ENCODE results near the gene TRIM38. TPM values are rescaled to one million over a fixed set of nuclear protein-coding genes. Genes with fewer than 3 reads are reported as not detected.

Gene TRIM38
- total and polyA plus RNA-seq, 7 donors = 4.2 to 13.3 (median 8.2) TPM

DNA sequence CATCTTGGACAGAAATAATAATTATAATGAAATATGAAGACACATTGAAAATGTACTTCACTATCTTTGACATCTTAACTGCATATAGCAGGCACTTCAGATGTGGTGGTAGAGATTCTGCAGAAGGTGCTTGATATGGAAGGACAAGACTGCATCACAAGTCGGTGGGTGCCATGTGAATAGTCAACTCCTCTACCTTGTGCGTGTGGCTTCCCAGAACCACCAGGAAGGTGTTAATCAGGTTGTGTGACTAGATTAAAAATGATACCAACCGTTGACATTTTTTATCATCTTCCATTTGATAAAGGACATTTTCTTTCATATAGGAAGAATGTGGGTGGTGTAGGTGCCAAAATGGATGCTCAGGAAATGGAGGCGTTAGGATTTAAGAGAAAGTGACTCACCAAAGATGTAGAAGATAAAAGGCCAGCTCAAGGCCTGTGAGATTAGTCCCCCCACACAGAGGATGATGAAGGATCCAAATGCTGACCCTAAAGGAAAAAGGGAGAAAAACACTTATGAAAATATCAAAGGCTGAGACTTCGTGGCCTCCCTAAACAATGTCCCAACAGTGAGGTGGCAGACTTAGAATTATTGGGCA lies 44.4 kb upstream of the TRIM38 start:
- no peaks in the 10 kb centered on the region for H3K9me3 ChIP-seq
- H3K27me3 ChIP-seq = no peaks in the 10 kb centered on the region
- intact Hi-C loops (cut with DNase I) = no loop called here
- no peaks in the 10 kb centered on the region for H3K4me1 ChIP-seq
- no peaks in the 10 kb centered on the region for H3K36me3 ChIP-seq
- no peak for DNase-seq
- WGBS, 2 donors = 82 to 83% methylated on average over 5 of the region's 5 CpGs
- no peak overlapping the region for H3K4me3 ChIP-seq
- H3K27ac ChIP-seq = no peak overlapping the region
- TF ChIP-seq, protein P1, sequence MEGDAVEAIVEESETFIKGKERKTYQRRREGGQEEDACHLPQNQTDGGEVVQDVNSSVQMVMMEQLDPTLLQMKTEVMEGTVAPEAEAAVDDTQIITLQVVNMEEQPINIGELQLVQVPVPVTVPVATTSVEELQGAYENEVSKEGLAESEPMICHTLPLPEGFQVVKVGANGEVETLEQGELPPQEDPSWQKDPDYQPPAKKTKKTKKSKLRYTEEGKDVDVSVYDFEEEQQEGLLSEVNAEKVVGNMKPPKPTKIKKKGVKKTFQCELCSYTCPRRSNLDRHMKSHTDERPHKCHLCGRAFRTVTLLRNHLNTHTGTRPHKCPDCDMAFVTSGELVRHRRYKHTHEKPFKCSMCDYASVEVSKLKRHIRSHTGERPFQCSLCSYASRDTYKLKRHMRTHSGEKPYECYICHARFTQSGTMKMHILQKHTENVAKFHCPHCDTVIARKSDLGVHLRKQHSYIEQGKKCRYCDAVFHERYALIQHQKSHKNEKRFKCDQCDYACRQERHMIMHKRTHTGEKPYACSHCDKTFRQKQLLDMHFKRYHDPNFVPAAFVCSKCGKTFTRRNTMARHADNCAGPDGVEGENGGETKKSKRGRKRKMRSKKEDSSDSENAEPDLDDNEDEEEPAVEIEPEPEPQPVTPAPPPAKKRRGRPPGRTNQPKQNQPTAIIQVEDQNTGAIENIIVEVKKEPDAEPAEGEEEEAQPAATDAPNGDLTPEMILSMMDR (IDR thresholded peaks at IDR 0.05) = no peak
- TF ChIP-seq POLR2A (IDR thresholded peaks at IDR 0.05) (no peak), EP300 (IDR thresholded peaks at IDR 0.05) (no peak), POLR2AphosphoS5 (IDR thresholded peaks at IDR 0.05) (no peak)

DNA sequence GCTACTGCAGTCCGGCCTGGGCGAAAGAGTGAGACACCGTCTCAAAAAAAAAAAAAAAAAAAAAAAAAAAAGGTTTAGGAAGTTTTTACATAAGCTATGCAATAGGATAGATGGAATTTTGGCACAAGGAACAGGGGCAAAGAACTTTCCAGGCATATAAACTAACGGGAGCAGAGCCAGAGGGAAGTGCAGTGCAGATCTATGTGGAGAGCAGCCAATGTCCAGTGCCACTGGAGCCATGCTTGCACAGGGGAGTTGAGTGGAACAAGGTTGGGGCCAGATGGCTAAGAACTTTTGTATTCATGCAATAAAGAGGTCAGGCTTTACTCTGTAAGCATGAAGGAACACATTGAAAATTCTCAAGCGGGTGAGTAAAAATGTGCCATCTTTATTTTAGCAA lies 42.9 kb upstream of the TRIM38 start:
- WGBS, 2 donors = 90 to 93% methylated on average over 5 of the region's 5 CpGs
- Histone ChIP-seq H3K4me3 (no peak overlapping the region), H3K9me3 (no peaks in the 10 kb centered on the region), H3K27ac (no peak overlapping the region), H3K27me3 (no peaks in the 10 kb centered on the region), H3K36me3 (no peaks in the 10 kb centered on the region), H3K4me1 (no peaks in the 10 kb centered on the region)
- intact Hi-C loops (cut with DNase I) = no loop called here
- TF ChIP-seq, protein P1 (IDR thresholded peaks at IDR 0.05) = no peak
- TF ChIP-seq POLR2AphosphoS5 (IDR thresholded peaks at IDR 0.05) (no peak), EP300 (IDR thresholded peaks at IDR 0.05) (no peak), POLR2A (IDR thresholded peaks at IDR 0.05) (no peak)
- DNase-seq = no peak

DNA sequence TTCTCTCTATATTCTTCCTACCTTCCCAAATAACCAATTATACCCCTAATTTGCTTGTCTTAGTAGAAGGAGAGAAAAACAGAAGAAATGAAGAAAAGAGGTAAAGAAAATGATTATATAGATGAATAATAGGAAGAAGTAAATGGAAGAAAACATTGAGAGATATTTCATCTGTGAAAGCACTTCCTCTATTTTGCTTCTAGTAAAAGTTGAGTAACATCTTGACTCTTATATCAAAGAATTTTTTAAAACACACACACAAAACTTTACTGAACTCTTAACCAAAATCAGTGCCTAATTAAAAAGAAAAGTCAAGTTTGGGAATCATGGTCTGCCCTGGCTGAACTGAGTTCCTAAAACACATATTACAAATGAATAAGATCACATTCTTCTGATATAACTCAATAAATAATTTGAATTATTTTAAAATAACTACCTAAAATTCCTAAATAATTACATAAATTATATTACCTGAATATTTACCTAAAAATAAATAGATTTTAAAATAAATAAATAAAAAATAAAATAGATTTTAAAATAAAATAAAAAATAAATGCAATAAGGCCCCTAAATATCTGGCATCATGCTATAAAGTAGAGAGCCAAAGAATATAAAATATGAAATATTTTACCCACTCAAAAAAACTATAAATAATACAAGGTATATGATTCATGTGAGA lies 40.9 kb upstream of the TRIM38 start:
- TF ChIP-seq, protein P1 (IDR thresholded peaks at IDR 0.05) = no peak
- TF ChIP-seq POLR2AphosphoS5 (IDR thresholded peaks at IDR 0.05) = no peak
- TF ChIP-seq POLR2A (IDR thresholded peaks at IDR 0.05) = no peak
- TF ChIP-seq EP300 (IDR thresholded peaks at IDR 0.05) = no peak
- H3K27ac ChIP-seq = no peak overlapping the region
- H3K27me3 ChIP-seq = no peaks in the 10 kb centered on the region
- H3K9me3 ChIP-seq = no peaks in the 10 kb centered on the region
- no peaks in the 10 kb centered on the region for H3K36me3 ChIP-seq
- no peak for DNase-seq
- intact Hi-C loops (cut with DNase I) = no loop called here
- no peak overlapping the region for H3K4me3 ChIP-seq
- no peaks in the 10 kb centered on the region for H3K4me1 ChIP-seq

DNA sequence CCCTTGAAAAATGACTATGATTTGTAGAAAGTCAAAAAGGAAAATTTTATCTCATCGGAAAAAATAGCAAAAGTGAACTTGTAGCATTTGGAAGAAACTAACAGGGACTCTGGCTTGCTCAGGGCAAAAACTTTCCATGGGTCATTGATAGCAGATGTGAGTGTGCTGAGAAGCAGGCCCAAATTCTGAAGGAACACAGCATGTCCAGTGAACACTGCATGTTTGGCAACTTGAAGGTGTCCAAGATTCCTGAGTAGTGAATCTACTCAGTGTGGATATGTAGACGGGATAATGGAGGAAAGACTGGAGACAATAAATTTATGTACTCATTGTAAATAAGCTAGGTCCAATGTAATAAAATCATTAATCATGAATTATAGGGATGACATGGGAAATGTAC lies 40.3 kb upstream of the TRIM38 start:
- intact Hi-C loops (cut with DNase I) = no loop called here
- no peaks in the 10 kb centered on the region for H3K27me3 ChIP-seq
- TF ChIP-seq, protein P1 (IDR thresholded peaks at IDR 0.05) = no peak
- no peak for TF ChIP-seq POLR2AphosphoS5 (IDR thresholded peaks at IDR 0.05)
- no peaks in the 10 kb centered on the region for H3K4me1 ChIP-seq
- H3K9me3 ChIP-seq = no peaks in the 10 kb centered on the region
- no peak overlapping the region for H3K27ac ChIP-seq
- H3K36me3 ChIP-seq = no peaks in the 10 kb centered on the region
- no peak for DNase-seq
- 85 to 88% methylated on average over 2 of the region's 2 CpGs for WGBS, 2 donors
- H3K4me3 ChIP-seq = no peak overlapping the region

DNA sequence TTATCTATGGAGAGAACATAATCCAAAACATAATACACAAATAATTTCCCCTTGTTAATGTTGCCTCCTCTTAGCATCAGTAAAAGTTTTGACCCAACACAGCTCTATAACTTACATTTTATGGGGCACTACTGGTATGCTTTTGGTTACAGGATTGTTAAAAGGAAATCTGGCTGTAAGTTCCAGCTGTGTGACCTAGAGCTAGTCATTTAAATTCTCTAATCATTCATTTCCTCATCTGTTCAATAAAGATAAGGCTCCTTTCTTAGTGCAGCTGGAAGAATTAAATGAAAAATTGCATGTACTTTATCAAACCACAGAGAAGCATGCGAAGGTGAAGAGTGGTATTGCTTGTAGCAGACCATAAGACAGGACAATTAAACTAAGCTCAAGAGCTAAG lies 36.7 kb upstream of the TRIM38 start:
- 69 to 79% methylated on average over 1 of the region's 1 CpG for WGBS, 2 donors
- no peak for TF ChIP-seq POLR2A (IDR thresholded peaks at IDR 0.05)
- TF ChIP-seq, protein P1 (IDR thresholded peaks at IDR 0.05) = no peak
- no peak for TF ChIP-seq POLR2AphosphoS5 (IDR thresholded peaks at IDR 0.05)
- TF ChIP-seq EP300 (IDR thresholded peaks at IDR 0.05) = no peak
- Histone ChIP-seq H3K4me3 (no peak overlapping the region), H3K27ac (no peak overlapping the region), H3K36me3 (no peaks in the 10 kb centered on the region), H3K27me3 (no peaks in the 10 kb centered on the region), H3K4me1 (no peaks in the 10 kb centered on the region), H3K9me3 (no peaks in the 10 kb centered on the region)
- no peak for DNase-seq
- intact Hi-C loops (cut with DNase I) = no loop called here

Measured in sigmoid colon (tissue), 7 donors.